Panc1 (cell line): ENCODE measurements around the gene RAC3. TPM values are rescaled to one million over a fixed set of nuclear protein-coding genes. Genes with fewer than 3 reads are reported as not detected.

Experiments
- ATAC-seq: fragments of 200-7000 bp; cut with Tn5 transposase; 2 replicates; pipeline ENCODE4 v1.9.1; 2020; ENCODE audit warnings: mild to moderate bottlenecking, moderate library complexity
- BruUV-seq: library from RNA; stranded (reverse); fragments of 400-500 nt; replicated peaks from 2 replicates; lab custom pipeline; 2021; lab: Mats Ljungman, UMichigan
- CTCF ChIA-PET: fragments of 300-600 bp; sonication (Branson Sonifier 250); formaldehyde crosslinking; loops from one replicate; lab custom pipeline; 2022; ENCODE audit warnings: antibody characterized with exemption; lab: Charles Lee
- POLR2A ChIA-PET: fragments of 300-600 bp; sonication (Branson Sonifier 250); formaldehyde crosslinking; loops from one replicate; lab custom pipeline; 2022; ENCODE audit warnings: antibody characterized with exemption; lab: Charles Lee
- DNase-seq: peaks from one replicate; pipeline ENCODE4 v3.0.0-alpha.2; 2010; ENCODE audit warnings: low read depth, low spot score
- H3K27ac ChIP-seq: 2 replicates; pipeline ENCODE4 v1.5.1; 2011; ENCODE audit warnings: mild to moderate bottlenecking, low read length, inconsistent platforms
- H3K27me3 ChIP-seq: fragments of 200-500 bp; sonication (Bioruptor generic); 2 replicates; pipeline ENCODE4 v1.6.0; 2014; ENCODE audit warnings: low read length, inconsistent platforms; ENCODE audit not compliant: control insufficient read depth, insufficient read depth
- H3K36me3 ChIP-seq: fragments of 200-500 bp; sonication (Bioruptor generic); 2 replicates; pipeline ENCODE4 v1.5.1; 2014; ENCODE audit warnings: inconsistent platforms, mild to moderate bottlenecking, low read length, moderate library complexity; ENCODE audit not compliant: control insufficient read depth, insufficient read depth
- H3K4me1 ChIP-seq: 2 replicates; pipeline ENCODE4 v1.5.1; 2011; ENCODE audit warnings: inconsistent platforms, mild to moderate bottlenecking, low read length, moderate library complexity; ENCODE audit not compliant: control insufficient read depth, insufficient read depth
- H3K4me3 ChIP-seq, 2 experiments: 2 replicates each; pipeline ENCODE4 v1.5.1; 2011 to 2012; ENCODE audit warnings: low read depth in 2 of 2, low read length in 2 of 2, mild to moderate bottlenecking in 2 of 2, inconsistent platforms in 1 of 2, moderate library complexity in 1 of 2
- H3K9me3 ChIP-seq: fragments of 200-500 bp; sonication (Bioruptor generic); 2 replicates; pipeline ENCODE4 v1.5.1; 2014; ENCODE audit warnings: low read depth, mild to moderate bottlenecking, inconsistent platforms, low read length, moderate library complexity; ENCODE audit not compliant: control insufficient read depth, insufficient read depth
- CTCF ChIP-seq: fragments of 450-650 bp; IDR thresholded peaks from 2 replicates; pipeline ENCODE4 v1.5.1; 2017; ENCODE audit warnings: mild to moderate bottlenecking
- POLR2AphosphoS5 ChIP-seq: IDR thresholded peaks from 2 replicates; pipeline ENCODE4 v1.6.1; 2012; ENCODE audit warnings: mild to moderate bottlenecking, low read depth, low read length, moderate library complexity
- SIN3A ChIP-seq: IDR thresholded peaks from 2 replicates; pipeline ENCODE4 v1.6.1; 2012; ENCODE audit warnings: low read depth, mild to moderate bottlenecking, low read length, moderate library complexity, borderline replicate concordance; ENCODE audit not compliant: insufficient read depth
- TCF7L2 ChIP-seq: IDR thresholded peaks from 2 replicates; pipeline ENCODE4 v1.6.1; 2011; ENCODE audit warnings: mild to moderate bottlenecking, low read depth, low read length, inconsistent platforms
- in situ Hi-C: cut with HindIII; loops from 2 replicates; pipeline ENCODE4 v1.10.0; 2016; ENCODE audit warnings: low sequenced_read_pairs, low pct_unique_long_range_greater_than_20kb
- intact Hi-C: fragments of 100-400 bp; cut with micrococcal nuclease; formaldehyde crosslinking; loops from one replicate; pipeline ENCODE4 v1.10.0; 2022; ENCODE audit not compliant: unreplicated experiment
- total RNA-seq: library from RNA; stranded (reverse); gene quantifications from one replicate; pipeline ENCODE4 v1.2.1, GENCODE V29; 2021; ENCODE audit not compliant: unreplicated experiment
- TF ChIP-seq, protein P1 (sequence below), 2 experiments: IDR thresholded peaks; 2 replicates each; pipeline ENCODE4 v1.6.1; 2011 to 2012; ENCODE audit warnings: low read depth in 2 of 2, control low read depth in 1 of 2, low read length in 1 of 2, mild to moderate bottlenecking in 1 of 2, moderate library complexity in 1 of 2; ENCODE audit not compliant: insufficient read depth in 1 of 2

The RAC3 gene
- total RNA-seq, 1 experiment from 2014 or later, result 39.4 TPM

DNA sequence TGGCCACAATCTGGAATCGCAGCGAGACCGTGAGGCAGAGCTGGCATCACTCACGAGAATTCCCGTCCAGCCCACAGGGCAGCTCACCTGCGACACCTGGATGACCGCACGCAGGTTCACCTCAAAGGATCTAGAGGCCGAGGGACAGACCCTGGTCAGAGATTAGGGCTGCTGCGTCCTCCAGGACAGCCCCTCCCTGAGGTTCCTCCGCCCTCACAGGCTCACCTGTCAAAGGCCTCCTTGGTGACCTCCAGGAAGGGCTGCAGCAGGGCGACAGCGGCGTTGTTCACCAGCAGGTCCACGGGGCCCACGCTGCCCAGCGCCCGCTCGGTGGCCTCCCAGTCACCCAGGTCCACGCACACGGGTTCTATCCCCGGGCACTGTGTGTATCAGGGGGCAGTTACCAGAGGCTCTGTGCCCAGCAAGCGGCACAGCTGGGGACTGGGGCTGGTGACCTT lies 5.2 kb downstream of the RAC3 start:
- in situ Hi-C loops, result no loop called here
- no peaks in the 10 kb centered on the region for H3K27me3 ChIP-seq
- ChIA-PET POLR2A (interaction anchor here (0.5 kb wide), 1 partner anchor 18 kb away, joined by 3 read pairs; no protein-coding TSS in a partner anchor), CTCF (no interaction called here)
- H3K4me3 ChIP-seq, result peak overlapping the region; percentile 58 to 79
- DNase-seq (no peak), ATAC-seq (no peak)
- BruUV-seq, result no TSS peak
- no peaks in the 10 kb centered on the region for H3K9me3 ChIP-seq
- peaks cover 2% of the 10 kb centered on the region; the same call in 1 of the 2 replicates for H3K36me3 ChIP-seq
- intact Hi-C loops, result no loop called here
- TF ChIP-seq, protein P1, sequence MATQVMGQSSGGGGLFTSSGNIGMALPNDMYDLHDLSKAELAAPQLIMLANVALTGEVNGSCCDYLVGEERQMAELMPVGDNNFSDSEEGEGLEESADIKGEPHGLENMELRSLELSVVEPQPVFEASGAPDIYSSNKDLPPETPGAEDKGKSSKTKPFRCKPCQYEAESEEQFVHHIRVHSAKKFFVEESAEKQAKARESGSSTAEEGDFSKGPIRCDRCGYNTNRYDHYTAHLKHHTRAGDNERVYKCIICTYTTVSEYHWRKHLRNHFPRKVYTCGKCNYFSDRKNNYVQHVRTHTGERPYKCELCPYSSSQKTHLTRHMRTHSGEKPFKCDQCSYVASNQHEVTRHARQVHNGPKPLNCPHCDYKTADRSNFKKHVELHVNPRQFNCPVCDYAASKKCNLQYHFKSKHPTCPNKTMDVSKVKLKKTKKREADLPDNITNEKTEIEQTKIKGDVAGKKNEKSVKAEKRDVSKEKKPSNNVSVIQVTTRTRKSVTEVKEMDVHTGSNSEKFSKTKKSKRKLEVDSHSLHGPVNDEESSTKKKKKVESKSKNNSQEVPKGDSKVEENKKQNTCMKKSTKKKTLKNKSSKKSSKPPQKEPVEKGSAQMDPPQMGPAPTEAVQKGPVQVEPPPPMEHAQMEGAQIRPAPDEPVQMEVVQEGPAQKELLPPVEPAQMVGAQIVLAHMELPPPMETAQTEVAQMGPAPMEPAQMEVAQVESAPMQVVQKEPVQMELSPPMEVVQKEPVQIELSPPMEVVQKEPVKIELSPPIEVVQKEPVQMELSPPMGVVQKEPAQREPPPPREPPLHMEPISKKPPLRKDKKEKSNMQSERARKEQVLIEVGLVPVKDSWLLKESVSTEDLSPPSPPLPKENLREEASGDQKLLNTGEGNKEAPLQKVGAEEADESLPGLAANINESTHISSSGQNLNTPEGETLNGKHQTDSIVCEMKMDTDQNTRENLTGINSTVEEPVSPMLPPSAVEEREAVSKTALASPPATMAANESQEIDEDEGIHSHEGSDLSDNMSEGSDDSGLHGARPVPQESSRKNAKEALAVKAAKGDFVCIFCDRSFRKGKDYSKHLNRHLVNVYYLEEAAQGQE (IDR thresholded peaks at IDR 0.05; ENCODE audit: insufficient read depth in 1 of 2, low read depth in 2 of 2, low read length in 1 of 2), result no peak
- no peak for TF ChIP-seq TCF7L2
- TF ChIP-seq CTCF, result no peak
- TF ChIP-seq POLR2AphosphoS5, result no peak
- no peak for TF ChIP-seq SIN3A
- H3K4me1 ChIP-seq, result peaks cover 19% of the 10 kb centered on the region
- H3K27ac ChIP-seq, result peak overlapping the region; percentile 83

- Histone ChIP-seq H3K36me3 (peaks cover under 1% of the 10 kb centered on the region; the same call in 1 of the 2 replicates), H3K27me3 (no peaks in the 10 kb centered on the region), H3K9me3 (no peaks in the 10 kb centered on the region), H3K27ac (peak within 1 kb of the TSS; percentile 83), H3K4me1 (peaks cover 16% of the 10 kb centered on the region), H3K4me3 (peak within 1 kb of the TSS; percentile 58 to 79)
- no TSS peak for BruUV-seq
- TF ChIP-seq POLR2AphosphoS5 (peak; percentile 93), TCF7L2 (no peak), CTCF (peak; percentile 99), SIN3A (peak; percentile 97; the same call in 1 of the 2 replicates)
- TF ChIP-seq, protein P1 (IDR thresholded peaks at IDR 0.05; ENCODE audit: insufficient read depth in 1 of 2, low read depth in 2 of 2, low read length in 1 of 2), result peak in 1 of 2 experiments; percentile 61; a peak in 1 of 4 replicates
- CTCF ChIA-PET, result interaction anchor here (0.7 to 1.1 kb wide), 5 partner anchors 14 to 77 kb away, joined by 3 to 7 read pairs (median 5); partner anchors contain the start of genes CENPX and LRRC45
- ATAC-seq, result peak; percentile 96
- POLR2A ChIA-PET, result no interaction called here
- peak; percentile 46 for DNase-seq
- intact Hi-C loops, result no loop called here
- in situ Hi-C loops, result no loop called here
These were observed 5.8 kb downstream of the RAC3 start, which contains the start of gene DCXR for GRCh38 chr17:82037092-82037888. Gene DCXR, minus strand, starts transcription at chr17:82037697. Its CDS starts 15 bp downstream, at chr17:82037682.
